NOMO-1 treated with DMSO at 0.1 percent for 48 hours (cell line): Measurements from ENCODE around the gene HSPB9.
"Not testable (repeated sequence)": the region's sequence is repeated elsewhere in the genome, so short reads cannot be mapped to it uniquely, and the experiment has no call there.

Experiments used
- DNase-seq: peaks from one replicate; lab custom pipeline; 2025; ENCODE audit not compliant: unreplicated experiment; lab: John Stamatoyannopoulos, UW

HSPB9 gene

GRCh38 chr17:42118545-42118944, 4.1 kb upstream of the HSPB9 start:
- peak; percentile 24 for DNase-seq

GRCh38 chr17:42119301-42119700, 3.3 kb upstream of the HSPB9 start:
- DNase-seq = no peak

GRCh38 chr17:42120161-42120769, 2.3 kb upstream of the HSPB9 start:
- DNase-seq = no peak

- peak; percentile 66 for DNase-seq
These were observed 1.5 kb upstream of the HSPB9 start, which contains the start of gene KAT2A for GRCh38 chr17:42120770-42121769. Gene KAT2A, minus strand, starts transcription at chr17:42121367. Its CDS starts 63 bp downstream, at chr17:42121304.

GRCh38 chr17:42124256-42124655, 1.7 kb downstream of the HSPB9 start:
- DNase-seq = no peak

GRCh38 chr17:42125565-42125964, 3.0 kb downstream of the HSPB9 start:
- DNase-seq = no peak

GRCh38 chr17:42126836-42127235, 4.2 kb downstream of the HSPB9 start:
- no peak for DNase-seq

- DNase-seq = no peak
These were observed 4.8 kb downstream of the HSPB9 start for GRCh38 chr17:42127414-42127813.

- no peak for DNase-seq
These were observed 6.7 kb downstream of the HSPB9 start for GRCh38 chr17:42129109-42129837.

- no peak for DNase-seq
These were observed 7.8 kb downstream of the HSPB9 start for GRCh38 chr17:42130310-42130936.

GRCh38 chr17:42131232-42131631, 8.6 kb downstream of the HSPB9 start:
- no peak for DNase-seq

- DNase-seq = peak; percentile 50
These were observed 9.4 kb downstream of the HSPB9 start for GRCh38 chr17:42131981-42132432.

GRCh38 chr17:42132941-42133340, 10.3 kb downstream of the HSPB9 start:
- peak; percentile 60 for DNase-seq

GRCh38 chr17:42133461-42134041, 10.9 kb downstream of the HSPB9 start:
- DNase-seq = no peak

- no peak for DNase-seq
These were observed 12.5 kb downstream of the HSPB9 start for GRCh38 chr17:42135151-42135550.

- peak; percentile 71 for DNase-seq
These were observed 13.4 kb downstream of the HSPB9 start for GRCh38 chr17:42135664-42136653.

GRCh38 chr17:42136654-42137051, 14.0 kb downstream of the HSPB9 start:
- no peak for DNase-seq

GRCh38 chr17:42138749-42139492, 16.3 kb downstream of the HSPB9 start:
- DNase-seq = no peak

- DNase-seq = not testable (repeated sequence)
These were observed 18.1 kb downstream of the HSPB9 start for GRCh38 chr17:42140690-42141089.
